Keratinocyte (primary cell): ENCODE data around the gene TUFM. TPM values are rescaled to one million over a fixed set of nuclear protein-coding genes. Genes with fewer than 3 reads are reported as not detected.

Source experiments
- DNase-seq: peaks from one replicate; pipeline ENCODE4 v3.0.0-alpha.2; 2011; ENCODE audit warnings: low read depth, missing footprints, low spot score
- FAIRE-seq: peaks from 2 replicates; lab custom pipeline; 2011; peaks lifted over from hg19 to GRCh38; lab: Jason Lieb, UNC
- H2AFZ ChIP-seq: 2 replicates; pipeline ENCODE4 v1.6.0; 2012; ENCODE audit warnings: low read length, control low read depth, inconsistent platforms; ENCODE audit not compliant: control insufficient read depth
- H3K27ac ChIP-seq: 2 replicates; pipeline ENCODE4 v1.5.1; 2011; ENCODE audit warnings: low read length; ENCODE audit not compliant: control insufficient read depth, insufficient read depth
- H3K27me3 ChIP-seq: 3 replicates; pipeline ENCODE4 v1.6.0; 2011; ENCODE audit warnings: low read length; ENCODE audit not compliant: control insufficient read depth, insufficient read depth; ENCODE audit errors: extremely low read depth
- H3K36me3 ChIP-seq, 2 experiments: 2 replicates in 1 of 2; 3 replicates in 1 of 2; pipeline ENCODE4 v1.5.1; 2011; ENCODE audit warnings: low read length in 2 of 2, mild to moderate bottlenecking in 1 of 2; ENCODE audit not compliant: control insufficient read depth in 2 of 2, insufficient read depth in 2 of 2; ENCODE audit errors: extremely low read depth in 1 of 2
- H3K4me1 ChIP-seq: 3 replicates; pipeline ENCODE4 v1.5.1; 2011; ENCODE audit warnings: low read length; ENCODE audit not compliant: control insufficient read depth, insufficient read depth; ENCODE audit errors: extremely low read depth
- H3K4me2 ChIP-seq: 3 replicates; pipeline ENCODE4 v1.6.0; 2011; ENCODE audit warnings: low read depth, low read length; ENCODE audit not compliant: control insufficient read depth, insufficient read depth; ENCODE audit errors: extremely low read depth
- H3K4me3 ChIP-seq, 3 experiments: fragments of 200-600 bp in 1 of 3; sonication (generic) in 1 of 3; 2 replicates in 2 of 3; 3 replicates in 1 of 3; pipeline ENCODE4 v1.5.1; 2011 to 2016; ENCODE audit warnings: low read length in 3 of 3, mild to moderate bottlenecking in 3 of 3, control low read depth in 2 of 3, inconsistent platforms in 1 of 3, low read depth in 1 of 3, mixed read lengths in 1 of 3, mixed run types in 1 of 3, moderate library complexity in 1 of 3; ENCODE audit not compliant: control insufficient read depth in 2 of 3, insufficient read depth in 2 of 3; ENCODE audit errors: extremely low read depth in 1 of 3
- H3K79me2 ChIP-seq: 2 replicates; pipeline ENCODE4 v1.6.0; 2012; ENCODE audit warnings: low read length; ENCODE audit not compliant: control insufficient read depth, insufficient read depth
- H3K9ac ChIP-seq: 3 replicates; pipeline ENCODE4 v1.6.0; 2011; ENCODE audit warnings: low read length; ENCODE audit not compliant: control insufficient read depth, insufficient read depth; ENCODE audit errors: extremely low read depth
- H3K9me1 ChIP-seq: 3 replicates; pipeline ENCODE4 v1.6.0; 2011; ENCODE audit warnings: low read length; ENCODE audit not compliant: control insufficient read depth, insufficient read depth; ENCODE audit errors: extremely low read depth
- H3K9me3 ChIP-seq: 2 replicates; pipeline ENCODE4 v1.5.1; 2012; ENCODE audit warnings: low read depth, low read length; ENCODE audit not compliant: control insufficient read depth
- H4K20me1 ChIP-seq: 3 replicates; pipeline ENCODE4 v1.6.0; 2011; ENCODE audit warnings: low read length; ENCODE audit not compliant: control insufficient read depth, insufficient read depth; ENCODE audit errors: extremely low read depth
- EZH2 ChIP-seq: IDR thresholded peaks from one replicate; pipeline ENCODE4 v1.6.1; 2012; ENCODE audit warnings: inconsistent platforms, mild to moderate bottlenecking, low read length, moderate library complexity
- dilution Hi-C: fragments of 300-500 bp; cut with MboI; formaldehyde crosslinking; loops from one replicate; pipeline ENCODE4 v1.7.0; 2020; ENCODE audit warnings: low sequenced_read_pairs; ENCODE audit not compliant: extremely low pct_ligation_motif_present
- polyA plus RNA-seq, 5 experiments: library from polyadenylated mRNA; depleted of rRNA in 3 of 5; stranded (reverse) in 3 of 5; stranded (forward) in 1 of 5; unstranded in 1 of 5; fragments of >200 nt; gene quantifications; 1 replicate in 1 of 5; 2 replicates in 3 of 5; 3 replicates in 1 of 5; pipeline versions ENCODE4 v1.2.1 to v1.2.3, GENCODE V29; 2011 to 2012; ENCODE audit warnings: missing spikeins in 2 of 5, low read depth in 1 of 5, low replicate concordance in 1 of 5
- TF ChIP-seq, protein P1 (sequence below), 3 experiments: IDR thresholded peaks in 1 of 3; conservative IDR thresholded peaks in 1 of 3; optimal IDR thresholded peaks in 1 of 3; 2 replicates in 2 of 3; 3 replicates in 1 of 3; pipeline versions ENCODE3 to v1.5.1; 2011; ENCODE audit warnings: low read length in 3 of 3, mild to moderate bottlenecking in 3 of 3, moderate library complexity in 2 of 3, control low read depth in 1 of 3, inconsistent platforms in 1 of 3; ENCODE audit not compliant: insufficient read depth in 2 of 3; ENCODE audit errors: extremely low read depth in 1 of 3

TUFM gene
- polyA plus RNA-seq, 1 donor (not counting 4 experiments of a cell fraction or from before 2014, with no cell fraction given) = 134 TPM

DNA sequence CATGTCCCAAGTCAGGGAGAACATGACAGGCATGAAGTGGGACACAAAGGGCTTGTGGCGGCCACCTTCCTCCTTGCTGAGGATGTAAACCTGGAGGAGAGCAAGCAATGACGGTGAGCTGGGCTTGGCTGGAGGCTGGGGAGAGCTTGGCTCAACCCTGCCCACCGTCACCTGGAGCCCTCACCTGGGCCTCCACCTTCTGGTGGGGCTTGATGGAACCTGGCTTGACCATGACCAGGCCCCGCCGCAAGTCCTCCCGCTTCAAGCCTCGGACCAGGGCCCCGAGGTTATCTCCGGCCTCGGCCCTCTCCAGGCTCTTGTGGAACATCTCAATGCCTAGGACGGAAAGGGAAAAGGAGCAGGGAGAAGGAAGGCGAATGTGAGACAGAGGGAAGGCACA, 2.4 kb downstream of the TUFM start:
- H3K9me3 ChIP-seq = no peaks in the 10 kb centered on the region
- FAIRE-seq (no peak), DNase-seq (no peak)
- no peak overlapping the region for H3K4me2 ChIP-seq
- no peak overlapping the region for H2AFZ ChIP-seq
- peaks cover 29% of the 10 kb centered on the region in 2 experiments for H3K36me3 ChIP-seq
- H3K9ac ChIP-seq = no peak overlapping the region
- no peak overlapping the region for H3K4me3 ChIP-seq
- peaks cover 17% of the 10 kb centered on the region for H3K4me1 ChIP-seq
- peaks cover 35% of the 10 kb centered on the region for H3K79me2 ChIP-seq
- H4K20me1 ChIP-seq = peaks cover 10% of the 10 kb centered on the region
- H3K27me3 ChIP-seq = no peaks in the 10 kb centered on the region
- H3K9me1 ChIP-seq = no peaks in the 10 kb centered on the region
- dilution Hi-C loops = no loop called here
- H3K27ac ChIP-seq = no peak overlapping the region
- TF ChIP-seq EZH2 = no peak
- TF ChIP-seq, protein P1, sequence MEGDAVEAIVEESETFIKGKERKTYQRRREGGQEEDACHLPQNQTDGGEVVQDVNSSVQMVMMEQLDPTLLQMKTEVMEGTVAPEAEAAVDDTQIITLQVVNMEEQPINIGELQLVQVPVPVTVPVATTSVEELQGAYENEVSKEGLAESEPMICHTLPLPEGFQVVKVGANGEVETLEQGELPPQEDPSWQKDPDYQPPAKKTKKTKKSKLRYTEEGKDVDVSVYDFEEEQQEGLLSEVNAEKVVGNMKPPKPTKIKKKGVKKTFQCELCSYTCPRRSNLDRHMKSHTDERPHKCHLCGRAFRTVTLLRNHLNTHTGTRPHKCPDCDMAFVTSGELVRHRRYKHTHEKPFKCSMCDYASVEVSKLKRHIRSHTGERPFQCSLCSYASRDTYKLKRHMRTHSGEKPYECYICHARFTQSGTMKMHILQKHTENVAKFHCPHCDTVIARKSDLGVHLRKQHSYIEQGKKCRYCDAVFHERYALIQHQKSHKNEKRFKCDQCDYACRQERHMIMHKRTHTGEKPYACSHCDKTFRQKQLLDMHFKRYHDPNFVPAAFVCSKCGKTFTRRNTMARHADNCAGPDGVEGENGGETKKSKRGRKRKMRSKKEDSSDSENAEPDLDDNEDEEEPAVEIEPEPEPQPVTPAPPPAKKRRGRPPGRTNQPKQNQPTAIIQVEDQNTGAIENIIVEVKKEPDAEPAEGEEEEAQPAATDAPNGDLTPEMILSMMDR (optimal IDR thresholded peaks at IDR 0.05 in 1 of 3, IDR thresholded peaks at IDR 0.05 in 1 of 3, conservative IDR thresholded peaks at IDR 0.05 in 1 of 3; ENCODE audit: extremely low read depth in 1 of 3, insufficient read depth in 2 of 3, low read length in 3 of 3) = no peak

DNA sequence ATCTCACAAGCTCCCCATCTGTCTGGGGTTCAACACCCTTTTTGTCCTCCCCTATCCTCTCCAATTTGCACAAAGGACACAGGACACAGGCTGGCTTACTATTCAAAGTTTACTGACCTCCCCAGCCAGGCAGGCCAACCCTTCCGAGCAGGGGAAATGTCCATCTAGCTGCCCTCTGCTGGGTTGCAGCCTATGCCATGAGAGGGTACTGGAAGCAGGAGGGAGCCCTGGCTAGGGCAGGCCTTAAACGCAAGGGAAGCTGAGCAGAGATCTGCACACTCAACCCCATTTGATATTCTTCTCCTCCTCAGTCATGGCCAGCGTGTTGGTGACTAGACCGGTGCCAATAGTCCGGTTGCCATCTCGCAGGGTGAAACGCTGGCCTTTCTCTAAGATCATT, 3.5 kb downstream of the TUFM start:
- TF ChIP-seq, protein P1 (optimal IDR thresholded peaks at IDR 0.05 in 1 of 3, IDR thresholded peaks at IDR 0.05 in 1 of 3, conservative IDR thresholded peaks at IDR 0.05 in 1 of 3; ENCODE audit: extremely low read depth in 1 of 3, insufficient read depth in 2 of 3, low read length in 3 of 3) = no peak
- TF ChIP-seq EZH2 = no peak
- dilution Hi-C loops = no loop called here
- Histone ChIP-seq H3K9me1 (no peaks in the 10 kb centered on the region), H3K36me3 (peaks cover 29 to 32% of the 10 kb centered on the region in 2 experiments), H3K4me2 (no peak overlapping the region), H4K20me1 (peaks cover 10% of the 10 kb centered on the region), H3K4me1 (peaks cover 17% of the 10 kb centered on the region), H2AFZ (no peak overlapping the region), H3K9me3 (no peaks in the 10 kb centered on the region), H3K27me3 (no peaks in the 10 kb centered on the region), H3K4me3 (no peak overlapping the region), H3K79me2 (peaks cover 35% of the 10 kb centered on the region), H3K9ac (no peak overlapping the region), H3K27ac (no peak overlapping the region)
- DNase-seq = no peak
- FAIRE-seq = no peak
